Transverse colon (tissue), 4 donors: ENCODE data around the gene KDF1. TPM values are rescaled to one million over a fixed set of nuclear protein-coding genes. Genes with fewer than 3 reads are reported as not detected.

ENCODE experiments used
- DNase-seq: peaks from one replicate; pipeline ENCODE4 v3.0.0-alpha.2; 2019
- H3K27ac ChIP-seq, 4 donors: fragments of 200-600 bp; sonication (generic); 2 replicates each; pipeline ENCODE4 v1.5.1; 2016 to 2018; ENCODE audit warnings: inconsistent platforms in 4 of 4
- H3K27me3 ChIP-seq: fragments of 200-600 bp; sonication (generic); 2 replicates; pipeline ENCODE4 v1.5.1; 2017; ENCODE audit warnings: inconsistent platforms
- H3K36me3 ChIP-seq, 4 donors: fragments of 200-600 bp; sonication (generic); 2 replicates each; pipeline ENCODE4 v1.5.1; 2017 to 2019; ENCODE audit warnings: inconsistent platforms in 4 of 4
- H3K4me1 ChIP-seq, 4 donors: fragments of 200-600 bp; sonication (generic); 2 replicates each; pipeline ENCODE4 v1.5.1; 2017 to 2020; ENCODE audit warnings: inconsistent platforms in 4 of 4
- H3K4me3 ChIP-seq, 4 donors: fragments of 200-600 bp; sonication (generic); 1 replicate in 1 of 4; 2 replicates in 3 of 4; pipeline versions ENCODE4 v1.5.1 to v1.6.1; 2017 to 2019; ENCODE audit warnings: inconsistent platforms in 4 of 4
- H3K9me3 ChIP-seq, 2 donors: fragments of 200-600 bp; sonication (generic); 2 replicates each; pipeline ENCODE4 v1.5.1; 2017 to 2019; ENCODE audit warnings: inconsistent platforms in 2 of 2
- CTCF ChIP-seq, 5 experiments: fragments of 200-600 bp in 3 of 5; fragments of 450-650 bp in 2 of 5; sonication (generic) in 3 of 5; IDR thresholded peaks; 1 replicate in 2 of 5; 2 replicates in 3 of 5; pipeline ENCODE4 v1.5.1; 2016 to 2017; ENCODE audit warnings: antibody characterized with exemption in 5 of 5, inconsistent platforms in 3 of 5, mild to moderate bottlenecking in 2 of 5, moderate library complexity in 1 of 5
- EP300 ChIP-seq: sonication (generic); formaldehyde crosslinking; IDR thresholded peaks from one replicate; pipeline ENCODE4 v1.6.1; 2017; ENCODE audit warnings: antibody characterized with exemption, low read depth
- POLR2A ChIP-seq: fragments of 450-650 bp; IDR thresholded peaks from one replicate; pipeline ENCODE4 v1.6.1; 2016; ENCODE audit warnings: antibody characterized with exemption, mild to moderate bottlenecking, moderate library complexity
- POLR2AphosphoS5 ChIP-seq, 3 donors: sonication (generic); formaldehyde crosslinking; IDR thresholded peaks; one replicate each; pipeline ENCODE4 v1.6.1; 2016; ENCODE audit warnings: antibody characterized with exemption in 3 of 3
- WGBS, 2 donors: methylation state at CpG; one replicate each; pipeline ENCODE4 v1.1.5; 2018; ENCODE audit warnings: low coverage in 1 of 2; 5-methylcytosine and 5-hydroxymethylcytosine counted together
- in situ Hi-C, 4 donors: fragments of 200-750 bp; cut with MboI; loops; one replicate each; pipeline versions ENCODE4 v1.15.0 to v1.15.1; 2017; ENCODE audit warnings: low sequenced_read_pairs in 3 of 4, low pct_ligation_motif_present in 1 of 4, low pct_unique_long_range_greater_than_20kb in 1 of 4
- intact Hi-C: fragments of 100-400 bp; cut with DNase I; formaldehyde crosslinking; loops from one replicate; pipeline ENCODE4 v1.15.1; 2023; ENCODE audit warnings: low total_unique reads
- total RNA-seq, 4 donors: library from RNA; depleted of rRNA; stranded (reverse); fragments of >200 nt; gene quantifications; one replicate each; pipeline ENCODE4 v1.1.0, GENCODE V29; 2016

KDF1 gene
- total RNA-seq, 4 donors from 2014 or later, result 11.6 to 36.2 (median 29.8) TPM

GRCh38 chr1:26972821-26973220, 12.6 kb upstream of the KDF1 start:
- in situ Hi-C loops (no loop called here), intact Hi-C loops (no loop called here)
- Histone ChIP-seq H3K9me3 (no peaks in the 10 kb centered on the region), H3K27me3 (no peaks in the 10 kb centered on the region), H3K36me3 (no peaks in the 10 kb centered on the region), H3K4me3 (no peak overlapping the region), H3K4me1 (no peaks in the 10 kb centered on the region), H3K27ac (no peak overlapping the region)
- TF ChIP-seq EP300, result no peak
- no peak for TF ChIP-seq CTCF (IDR thresholded peaks at IDR 0.05)
- TF ChIP-seq POLR2A, result no peak
- TF ChIP-seq POLR2AphosphoS5 (IDR thresholded peaks at IDR 0.05), result no peak
- DNase-seq, result no peak
- 71 to 86% methylated on average over 1 to 4 of the region's 4 CpGs for WGBS, 2 donors

- Histone ChIP-seq H3K4me3 (no peak overlapping the region), H3K4me1 (no peaks in the 10 kb centered on the region), H3K9me3 (no peaks in the 10 kb centered on the region), H3K27me3 (no peaks in the 10 kb centered on the region), H3K27ac (no peak overlapping the region), H3K36me3 (no peaks in the 10 kb centered on the region)
- intact Hi-C loops, result no loop called here
- DNase-seq, result no peak
- WGBS, 2 donors, result 51 to 57% methylated on average over 5 to 6 of the region's 6 CpGs
- TF ChIP-seq POLR2A (no peak), CTCF (IDR thresholded peaks at IDR 0.05) (no peak), POLR2AphosphoS5 (IDR thresholded peaks at IDR 0.05) (no peak), EP300 (no peak)
- in situ Hi-C loops, result no loop called here
These were observed 12.1 kb upstream of the KDF1 start for GRCh38 chr1:26972390-26972789.

GRCh38 chr1:26971590-26971989, 11.3 kb upstream of the KDF1 start:
- no peaks in the 10 kb centered on the region for H3K9me3 ChIP-seq
- WGBS, 2 donors, result 76 to 83% methylated on average over 1 to 3 of the region's 3 CpGs
- no peak for DNase-seq
- no peak overlapping the region for H3K4me3 ChIP-seq
- no peak overlapping the region for H3K27ac ChIP-seq
- H3K27me3 ChIP-seq, result no peaks in the 10 kb centered on the region
- H3K4me1 ChIP-seq, result no peaks in the 10 kb centered on the region
- no peaks in the 10 kb centered on the region for H3K36me3 ChIP-seq
- intact Hi-C loops, result no loop called here
- in situ Hi-C loops, result no loop called here
- no peak for TF ChIP-seq EP300
- TF ChIP-seq POLR2AphosphoS5 (IDR thresholded peaks at IDR 0.05), result no peak
- TF ChIP-seq CTCF (IDR thresholded peaks at IDR 0.05), result no peak
- TF ChIP-seq POLR2A, result no peak

- no peaks in the 10 kb centered on the region for H3K36me3 ChIP-seq
- 44 to 48% methylated on average over 3 to 7 of the region's 7 CpGs for WGBS, 2 donors
- H3K27me3 ChIP-seq, result no peaks in the 10 kb centered on the region
- DNase-seq, result peak; percentile 42
- no peak for TF ChIP-seq CTCF (IDR thresholded peaks at IDR 0.05)
- peak in 2 of 3 donors; percentile 19 to 39 for TF ChIP-seq POLR2AphosphoS5 (IDR thresholded peaks at IDR 0.05)
- TF ChIP-seq EP300, result no peak
- no peak for TF ChIP-seq POLR2A
- no peaks in the 10 kb centered on the region for H3K9me3 ChIP-seq
- H3K4me1 ChIP-seq, result no peaks in the 10 kb centered on the region
- no peak overlapping the region for H3K4me3 ChIP-seq
- H3K27ac ChIP-seq, result peak overlapping the region in 2 of 4 donors; percentile 13 to 36
- in situ Hi-C loops (no loop called here), intact Hi-C loops (no loop called here)
These were observed 10.5 kb upstream of the KDF1 start for GRCh38 chr1:26970810-26971209.
